Mesodermal cell (in vitro differentiated cells): ENCODE data around the gene C17orf114.

Source experiments
- H3K27ac ChIP-seq: 2 replicates; pipeline ENCODE4 v1.7.0; 2013; ENCODE audit warnings: mild to moderate bottlenecking, low read depth, low read length, moderate library complexity; ENCODE audit not compliant: severe bottlenecking
- H3K36me3 ChIP-seq: 2 replicates; pipeline ENCODE4 v1.7.1; 2013; ENCODE audit warnings: mild to moderate bottlenecking, low read length, moderate library complexity; ENCODE audit not compliant: control insufficient read depth, insufficient read depth
- H3K4me1 ChIP-seq: one replicate; pipeline ENCODE4 v1.7.1; 2013; ENCODE audit warnings: mild to moderate bottlenecking, low read length; ENCODE audit not compliant: insufficient read depth, control insufficient read depth, poor library complexity, severe bottlenecking
- H3K4me3 ChIP-seq: 2 replicates; pipeline ENCODE4 v1.7.0; 2013; ENCODE audit warnings: low read length, control low read depth, mild to moderate bottlenecking; ENCODE audit not compliant: insufficient read depth, poor library complexity, severe bottlenecking; ENCODE audit errors: extremely low read depth
- H3K9me3 ChIP-seq: 2 replicates; pipeline ENCODE4 v1.7.1; 2013; ENCODE audit warnings: mild to moderate bottlenecking, low read length, moderate library complexity; ENCODE audit not compliant: control insufficient read depth
- WGBS, 2 experiments: methylation state at CpG; one replicate each; pipeline ENCODE4 v1.1.5; 2013; ENCODE audit warnings: missing lambda C conversion rate in 2 of 2; ENCODE audit not compliant: insufficient coverage in 2 of 2; 5-methylcytosine and 5-hydroxymethylcytosine counted together

Gene C17orf114

DNA sequence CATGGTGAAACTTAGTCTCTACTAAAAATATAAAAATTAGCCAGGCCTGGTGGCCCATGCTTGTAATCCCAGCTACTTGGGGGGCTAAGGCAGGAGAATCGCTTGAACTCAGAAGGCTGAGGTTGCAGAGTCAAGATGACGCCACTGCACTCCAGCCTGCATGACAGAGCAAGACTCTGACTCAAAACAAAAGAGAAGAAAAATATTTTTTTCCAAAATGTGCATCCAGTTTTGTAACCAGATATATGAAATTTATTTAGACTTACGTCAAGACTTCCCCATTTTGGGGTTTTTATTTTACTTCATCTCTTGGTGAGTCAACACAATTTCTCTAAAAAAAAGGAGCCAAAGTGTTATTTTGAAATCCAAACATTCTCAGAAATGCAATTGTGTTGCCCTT, 35.9 kb downstream of the C17orf114 start:
- no peaks in the 10 kb centered on the region for H3K36me3 ChIP-seq
- H3K9me3 ChIP-seq: no peaks in the 10 kb centered on the region
- H3K27ac ChIP-seq: no peak overlapping the region
- no peak overlapping the region for H3K4me3 ChIP-seq
- H3K4me1 ChIP-seq: peaks cover 6% of the 10 kb centered on the region
- WGBS, 2 experiments: 93 to 100% methylated on average over 1 to 3 of the region's 3 CpGs

DNA sequence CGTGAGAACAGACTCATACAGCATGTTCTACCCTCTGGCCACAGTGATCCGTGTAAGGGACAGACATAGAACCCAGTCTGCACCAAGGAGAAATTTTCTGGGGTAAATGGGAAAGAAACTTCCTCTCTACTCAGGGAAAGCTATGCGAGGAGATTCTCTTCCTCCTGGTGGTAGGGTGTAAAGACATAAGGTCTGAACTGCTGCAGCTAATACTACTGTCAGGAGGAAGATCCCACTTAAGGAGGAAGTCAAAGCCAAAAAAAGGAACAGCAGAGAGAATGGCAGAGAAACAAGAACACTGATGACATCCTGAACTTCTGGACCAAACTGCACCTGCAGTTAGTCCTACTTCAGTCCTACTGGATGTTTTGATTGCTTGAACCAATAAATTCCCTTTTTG, 37.5 kb downstream of the C17orf114 start:
- Histone ChIP-seq H3K4me3 (no peak overlapping the region), H3K4me1 (peaks cover 3% of the 10 kb centered on the region), H3K9me3 (no peaks in the 10 kb centered on the region), H3K36me3 (no peaks in the 10 kb centered on the region), H3K27ac (no peak overlapping the region)
- WGBS, 2 experiments: 100% methylated on average over 1 of the region's 3 CpGs; no CpG with 5 or more reads in 1 of the 2 experiments

DNA sequence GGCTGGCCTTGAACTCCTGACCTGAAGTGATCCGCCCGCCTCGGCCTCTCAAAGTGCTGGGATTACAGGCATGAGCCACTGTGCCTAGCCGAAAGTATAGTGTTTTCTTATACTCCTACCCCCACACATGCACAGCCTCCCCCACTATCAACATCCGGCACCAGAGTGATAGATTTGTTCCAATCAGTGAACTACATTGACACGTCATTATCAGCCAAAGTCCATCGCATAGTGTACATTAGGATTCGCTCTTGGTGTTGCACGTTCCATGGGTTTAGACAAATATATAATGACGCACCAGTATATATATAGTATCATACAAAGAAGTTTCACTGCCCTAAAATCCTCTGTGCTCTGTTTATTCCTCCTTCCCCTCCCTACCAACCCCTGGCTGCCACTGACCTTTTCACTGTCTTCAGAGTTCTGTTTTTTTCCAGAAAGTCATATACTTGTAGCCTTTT, 42.3 kb downstream of the C17orf114 start:
- no peaks in the 10 kb centered on the region for H3K4me1 ChIP-seq
- H3K27ac ChIP-seq: no peak overlapping the region
- WGBS, 2 experiments: 96 to 97% methylated on average over 4 to 10 of the region's 10 CpGs
- no peak overlapping the region for H3K4me3 ChIP-seq
- H3K9me3 ChIP-seq: no peaks in the 10 kb centered on the region
- H3K36me3 ChIP-seq: no peaks in the 10 kb centered on the region

DNA sequence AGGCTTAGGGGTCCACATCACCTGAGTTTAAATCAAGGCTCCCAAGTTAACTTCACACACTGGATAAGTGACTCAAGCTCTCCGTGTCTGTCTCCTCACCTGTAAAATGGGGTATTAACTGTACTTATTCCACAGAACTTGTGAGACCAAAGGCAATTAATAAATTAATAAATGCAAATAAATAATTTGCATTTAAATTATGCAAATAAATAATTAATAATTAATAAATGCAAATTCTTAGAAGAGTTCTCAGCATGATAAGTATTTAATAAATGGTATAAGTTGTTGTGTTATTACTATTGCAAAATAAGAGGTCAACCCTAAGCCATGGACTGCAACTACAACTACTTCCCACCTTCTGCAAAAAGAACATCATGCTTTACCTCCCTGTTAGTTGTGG, 48.7 kb downstream of the C17orf114 start:
- Histone ChIP-seq H3K9me3 (no peaks in the 10 kb centered on the region), H3K36me3 (no peaks in the 10 kb centered on the region), H3K4me3 (no peak overlapping the region), H3K4me1 (no peaks in the 10 kb centered on the region), H3K27ac (no peak overlapping the region)
- no CpG with 5 or more reads among the region's 1 CpG for WGBS, 2 experiments

DNA sequence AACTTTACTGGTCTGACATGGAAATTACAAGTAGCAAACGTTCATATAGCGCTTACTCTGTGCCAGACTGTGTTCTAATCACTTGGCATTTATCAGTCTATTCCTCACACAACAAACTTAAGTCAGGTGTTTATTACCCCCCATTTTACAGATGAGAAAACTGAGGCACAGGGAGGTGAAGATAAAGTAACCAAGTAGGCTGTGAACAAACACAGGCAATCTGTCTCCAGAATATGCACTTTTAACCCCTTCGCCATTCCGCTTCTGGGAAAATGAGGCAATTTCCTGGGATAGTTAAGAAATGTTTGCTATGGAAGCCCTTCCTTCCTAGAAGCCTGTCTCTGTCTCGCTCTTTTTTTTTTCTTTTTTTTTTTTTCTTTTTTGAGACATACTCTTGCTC, 50.2 kb downstream of the C17orf114 start:
- no peaks in the 10 kb centered on the region for H3K9me3 ChIP-seq
- no peak overlapping the region for H3K27ac ChIP-seq
- 100% methylated on average over 1 to 2 of the region's 5 CpGs for WGBS, 2 experiments
- H3K4me3 ChIP-seq: no peak overlapping the region
- peaks cover 4% of the 10 kb centered on the region for H3K4me1 ChIP-seq
- no peaks in the 10 kb centered on the region for H3K36me3 ChIP-seq
